Measurements from ENCODE around the gene COL18A1. TPM values are rescaled to one million over a fixed set of nuclear protein-coding genes. Genes with fewer than 3 reads are reported as not detected.

The COL18A1 gene
- total and polyA plus RNA-seq, 9 of the 15 experiments (the other 6 are each of a cell fraction or from before 2014, with no cell fraction given), result 0.14 to 16.4 (median 2.0) TPM

DNA sequence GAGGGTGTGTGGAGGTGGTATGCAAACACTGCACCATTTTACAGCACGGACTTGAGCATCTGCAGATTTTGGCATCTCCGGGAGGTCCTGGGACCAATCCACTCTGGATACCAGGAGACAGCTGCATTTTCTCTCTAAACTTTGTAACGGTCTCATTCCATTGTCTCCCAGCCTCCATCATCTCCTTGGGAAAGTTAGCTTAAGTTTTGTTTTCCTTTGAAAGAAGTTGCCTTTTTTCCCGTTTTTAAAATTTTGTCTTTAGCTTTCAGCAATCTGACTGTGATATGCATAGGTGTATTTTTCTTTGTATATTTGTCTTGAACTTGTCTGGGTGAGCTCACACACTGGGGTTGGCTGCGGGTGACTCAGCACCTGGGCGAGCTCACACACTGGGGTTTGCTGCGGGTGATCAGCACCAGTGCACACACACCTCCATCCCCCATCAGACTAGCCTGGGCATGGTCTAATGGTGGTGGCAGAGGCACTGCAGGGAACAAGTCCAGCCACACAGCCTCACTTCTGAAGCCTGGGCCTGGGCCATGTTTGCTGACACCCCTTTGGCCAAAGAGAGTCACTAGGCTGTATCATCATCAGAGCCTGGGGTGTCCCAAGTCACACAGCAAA, 32.1 kb upstream of the COL18A1 start (continued):
- 0 out of 2 replicates have a peak, but pooled peaks have one; percentile 27 for TF ChIP-seq NFE2 (IDR thresholded peaks at IDR 0.05; ENCODE audit: low read depth)
- peak; percentile 85 for TF ChIP-seq TRIM28 (IDR thresholded peaks at IDR 0.05)
- TF ChIP-seq MAFK (IDR thresholded peaks at IDR 0.05; ENCODE audit: low read length), result no peak

DNA sequence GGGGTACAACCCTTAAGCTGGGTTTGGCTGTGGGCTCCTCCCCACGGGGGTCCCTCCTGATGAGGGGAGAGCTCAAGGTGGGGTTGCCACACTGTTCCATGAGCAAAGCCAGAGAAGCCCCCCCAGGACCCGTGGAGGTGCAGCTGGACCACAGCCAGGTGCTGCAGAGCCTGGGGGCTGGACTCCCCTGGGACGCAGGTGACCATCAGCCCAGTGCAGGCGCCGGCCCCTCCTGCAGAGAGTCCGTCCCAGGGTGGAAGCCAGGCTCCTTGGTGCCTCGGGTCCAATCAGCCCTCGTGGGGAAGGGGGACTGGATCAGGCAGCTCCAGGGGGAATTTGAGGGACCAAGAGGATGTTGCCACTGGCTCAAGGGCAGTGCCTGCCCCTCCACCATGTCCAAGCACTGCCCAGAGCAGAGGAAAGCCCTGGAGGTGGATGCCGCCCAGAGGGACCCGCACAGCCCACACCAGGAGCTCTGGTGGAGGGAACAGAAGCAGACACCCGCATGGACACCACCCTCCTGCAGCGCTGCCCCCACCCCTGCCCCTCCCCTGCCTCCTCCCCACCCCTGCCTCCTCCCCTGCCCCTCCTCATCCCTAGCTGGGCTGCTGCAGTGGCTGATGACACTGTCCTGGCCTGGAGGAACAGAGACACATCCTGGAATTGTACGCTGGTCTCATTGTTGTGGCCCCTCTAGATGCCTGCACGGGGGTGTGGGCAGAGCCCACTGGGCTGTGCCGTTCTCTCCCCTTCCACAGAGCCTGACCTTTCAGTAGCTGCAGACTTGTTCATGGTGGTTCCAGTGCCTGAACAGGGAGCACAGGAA, 30.8 kb upstream of the COL18A1 start:
- no TSS peak for BruUV-seq (replicated peaks)
- peak; percentile 22; the same call in 1 of the 3 replicates for ATAC-seq
- no peak overlapping the region for H3K27ac ChIP-seq (ENCODE audit: extremely low read depth, low read depth, low read length)
- peaks cover 6 to 18% of the 10 kb centered on the region in 2 experiments; a peak in 4 of 5 replicates for H3K4me1 ChIP-seq (replicated peaks in 1 of 2; ENCODE audit: control insufficient read depth in 2 of 2, insufficient read depth in 2 of 2, low read length in 2 of 2)
- no peak for TF ChIP-seq BHLHE40 (IDR thresholded peaks at IDR 0.05; ENCODE audit: low read length)
- TF ChIP-seq, protein P1, sequence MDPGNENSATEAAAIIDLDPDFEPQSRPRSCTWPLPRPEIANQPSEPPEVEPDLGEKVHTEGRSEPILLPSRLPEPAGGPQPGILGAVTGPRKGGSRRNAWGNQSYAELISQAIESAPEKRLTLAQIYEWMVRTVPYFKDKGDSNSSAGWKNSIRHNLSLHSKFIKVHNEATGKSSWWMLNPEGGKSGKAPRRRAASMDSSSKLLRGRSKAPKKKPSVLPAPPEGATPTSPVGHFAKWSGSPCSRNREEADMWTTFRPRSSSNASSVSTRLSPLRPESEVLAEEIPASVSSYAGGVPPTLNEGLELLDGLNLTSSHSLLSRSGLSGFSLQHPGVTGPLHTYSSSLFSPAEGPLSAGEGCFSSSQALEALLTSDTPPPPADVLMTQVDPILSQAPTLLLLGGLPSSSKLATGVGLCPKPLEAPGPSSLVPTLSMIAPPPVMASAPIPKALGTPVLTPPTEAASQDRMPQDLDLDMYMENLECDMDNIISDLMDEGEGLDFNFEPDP (CRISPR knock-in tag; IDR thresholded peaks at IDR 0.05), result no peak
- no peak for TF ChIP-seq JUN (IDR thresholded peaks at IDR 0.05; ENCODE audit: borderline replicate concordance, low read depth, low read length)
- TF ChIP-seq JUN (CRISPR knock-in tag; IDR thresholded peaks at IDR 0.05; ENCODE audit: borderline replicate concordance), result no peak
- TF ChIP-seq ZNF311 (CRISPR knock-in tag; IDR thresholded peaks at IDR 0.05), result no peak
- no peak for TF ChIP-seq HCFC1 (IDR thresholded peaks at IDR 0.05; ENCODE audit: low read depth, low read length)
- no peak for TF ChIP-seq TAL1 (IDR thresholded peaks at IDR 0.05)
- no peak for TF ChIP-seq PRPF4 (IDR thresholded peaks at IDR 0.05; ENCODE audit: insufficient read depth, low read depth, low read length, poor library complexity, severe bottlenecking)
- DNase-seq (ENCODE audit: extremely low read depth in 1 of 4, low spot score in 3 of 4), result no peak
- no peaks in the 10 kb centered on the region for H4K20me1 ChIP-seq (replicated peaks; ENCODE audit: control insufficient read depth, insufficient read depth, low read length)
- in situ Hi-C loops (cut with MboI) (no loop called here), intact Hi-C loops (cut with micrococcal nuclease) (no loop called here)
- no peak overlapping the region for H3K4me3 ChIP-seq
- ChIA-PET POLR2A (interaction anchor here (1.2 to 2.1 kb wide), 2 partner anchors 12 to 18 kb away, joined by 5 to 7 read pairs; no protein-coding TSS in a partner anchor), CTCF (ENCODE audit: low intra/inter-chr PET ratio) (no interaction called here)
- peaks cover 6% of the 10 kb centered on the region for H3K9me3 ChIP-seq (replicated peaks; ENCODE audit: control insufficient read depth, insufficient read depth, low read depth, low read length)
- peaks cover 10 to 24% of the 10 kb centered on the region in 2 experiments; a peak in 4 of 5 replicates for H3K27me3 ChIP-seq (ENCODE audit: control insufficient read depth in 2 of 2, insufficient read depth in 2 of 2, low read length in 2 of 2)
- FAIRE-seq, result no peak
- H3K4me2 ChIP-seq (ENCODE audit: insufficient read depth, low read length), result no peak overlapping the region
- H3K9me1 ChIP-seq (ENCODE audit: control insufficient read depth, insufficient read depth, low read length), result no peaks in the 10 kb centered on the region
- H3K36me3 ChIP-seq (ENCODE audit: control insufficient read depth, insufficient read depth, low read length), result no peaks in the 10 kb centered on the region
- 18% methylated on average over 11 of the region's 15 CpGs for WGBS (ENCODE audit: insufficient coverage, low coverage, missing lambda C conversion rate)
- H3K79me2 ChIP-seq (ENCODE audit: control insufficient read depth, insufficient read depth, low read length), result no peaks in the 10 kb centered on the region
- H2AFZ ChIP-seq (ENCODE audit: low read depth, low read length), result no peak overlapping the region
- H3K9ac ChIP-seq (ENCODE audit: insufficient read depth in 1 of 2, low read depth in 2 of 2, low read length in 2 of 2), result no peak overlapping the region
